Activated CD4-positive, alpha-beta T cell treated with anti-CD3 and anti-CD28 coated beads for 36 hours (primary cell): ENCODE measurements around the gene LHX4. TPM values are rescaled to one million over a fixed set of nuclear protein-coding genes. Genes with fewer than 3 reads are reported as not detected.

Source experiments
- ATAC-seq: fragments of 200-7000 bp; cut with Tn5 transposase; one replicate; pipeline ENCODE4 v1.10.0; 2021; ENCODE audit warnings: mild to moderate bottlenecking, moderate library complexity
- CTCF ChIA-PET: fragments of 350-600 bp; sonication (Branson Sonifier 250); formaldehyde crosslinking; loops from one replicate; lab custom pipeline; 2021; ENCODE audit warnings: antibody characterized with exemption; lab: Charles Lee
- POLR2A ChIA-PET: fragments of 350-600 bp; sonication (Branson Sonifier 250); formaldehyde crosslinking; loops from one replicate; lab custom pipeline; 2021; ENCODE audit warnings: antibody characterized with exemption, inconsistent platforms; lab: Charles Lee
- DNase-seq: peaks from one replicate; pipeline ENCODE4 v3.0.0-alpha.2; 2020
- H3K27ac Mint-ChIP-seq: one replicate; pipeline ENCODE4 v1.8.0; 2021; ENCODE audit warnings: mixed read lengths
- H3K27me3 Mint-ChIP-seq: one replicate; pipeline ENCODE4 v1.8.0; 2021; ENCODE audit warnings: mixed read lengths
- H3K36me3 Mint-ChIP-seq: one replicate; pipeline ENCODE4 v1.8.0; 2021; ENCODE audit warnings: low read depth, mixed read lengths
- H3K4me1 Mint-ChIP-seq: one replicate; pipeline ENCODE4 v1.8.0; 2021; ENCODE audit warnings: mixed read lengths
- H3K4me3 Mint-ChIP-seq: one replicate; pipeline ENCODE4 v1.8.0; 2021; ENCODE audit warnings: mild to moderate bottlenecking, moderate library complexity, mixed read lengths
- H3K9me3 Mint-ChIP-seq: one replicate; pipeline ENCODE4 v1.8.0; 2021; ENCODE audit warnings: low read depth, mixed read lengths
- intact Hi-C, 2 experiments: fragments of 100-400 bp; cut with DNase I in 1 of 2; cut with micrococcal nuclease in 1 of 2; formaldehyde crosslinking; loops; one replicate each; pipeline versions ENCODE4 v1.14.2 to v1.15.1; 2022 to 2024; cut with DNase I, micrococcal nuclease
- total RNA-seq, 2 experiments: library from RNA; stranded (reverse); gene quantifications; one replicate each; pipeline ENCODE4 v1.2.3, GENCODE V29; 2021

Gene LHX4
- total RNA-seq, 2 experiments from 2014 or later, result not detected

GRCh38 chr1:180228648-180229482, 1.2 kb upstream of the LHX4 start:
- no peaks in the 10 kb centered on the region for H3K9me3 Mint-ChIP-seq
- peak overlapping the region; percentile 47 for H3K4me3 Mint-ChIP-seq
- no peaks in the 10 kb centered on the region for H3K36me3 Mint-ChIP-seq
- CTCF ChIA-PET, result no interaction called here
- POLR2A ChIA-PET, result no interaction called here
- H3K27ac Mint-ChIP-seq, result no peak overlapping the region
- peaks cover 15% of the 10 kb centered on the region for H3K4me1 Mint-ChIP-seq
- intact Hi-C loops, result no loop called here
- DNase-seq (peak; percentile 36), ATAC-seq (no peak)
- H3K27me3 Mint-ChIP-seq, result peaks cover 56% of the 10 kb centered on the region

DNA sequence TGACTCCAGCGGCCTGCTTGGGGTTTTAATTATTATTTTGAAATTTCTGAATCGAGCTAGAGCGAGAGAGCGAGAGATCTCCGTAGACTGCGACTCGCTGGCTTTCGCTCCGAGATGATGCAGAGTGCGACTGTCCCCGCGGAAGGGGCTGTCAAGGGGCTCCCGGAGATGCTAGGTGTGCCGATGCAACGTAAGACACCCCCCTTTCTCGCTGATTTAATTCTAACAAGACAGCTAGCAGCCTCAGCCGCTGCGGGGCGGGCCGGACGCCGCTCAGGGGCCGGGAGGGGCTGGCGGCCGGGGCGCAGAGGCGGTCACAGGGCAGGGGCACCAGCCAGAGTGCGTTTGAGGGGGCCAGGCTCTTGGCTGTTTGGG, 339 bp downstream of the LHX4 start:
- H3K27me3 Mint-ChIP-seq, result peaks cover 58% of the 10 kb centered on the region
- intact Hi-C loops, result no loop called here
- DNase-seq, result no peak

DNA sequence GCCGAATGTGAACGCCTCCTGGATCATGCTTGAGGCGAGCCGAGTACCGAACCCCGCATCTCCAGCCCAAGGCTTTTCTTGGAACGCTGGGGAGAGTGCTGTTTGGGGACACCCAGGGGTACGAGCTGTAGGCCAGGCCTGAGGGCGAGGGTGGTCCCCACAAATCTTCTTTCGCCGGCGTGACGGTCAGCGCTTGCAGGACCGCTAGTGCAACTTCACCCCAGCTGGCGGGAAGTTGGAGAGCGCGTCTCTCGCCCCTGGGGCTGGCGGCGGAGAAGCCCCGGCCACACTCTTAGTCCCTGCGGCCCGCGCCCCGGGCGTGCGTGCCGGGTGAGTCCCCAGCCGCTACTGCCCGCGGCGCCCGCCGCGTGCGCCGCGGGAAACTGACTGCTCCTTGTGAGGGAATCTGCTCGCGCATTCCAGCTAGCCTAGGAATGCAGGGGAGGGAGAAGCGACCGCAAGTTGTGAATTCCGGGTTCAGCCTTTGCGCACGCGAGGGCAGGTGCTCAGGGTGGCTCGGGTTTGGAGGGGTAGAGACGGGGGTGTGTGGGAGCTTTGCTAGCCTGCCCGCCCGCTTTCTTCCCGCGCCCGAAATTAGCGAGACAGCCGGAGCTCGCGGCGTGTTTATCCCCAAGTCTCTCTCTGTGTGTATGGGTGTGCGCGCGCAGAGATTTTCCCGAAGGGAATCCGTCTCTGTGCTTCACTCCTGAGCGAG, 884 bp downstream of the LHX4 start:
- peaks cover 59% of the 10 kb centered on the region for H3K27me3 Mint-ChIP-seq
- no peaks in the 10 kb centered on the region for H3K36me3 Mint-ChIP-seq
- DNase-seq (peak; percentile 29), ATAC-seq (no peak)
- H3K4me3 Mint-ChIP-seq, result peak overlapping the region; percentile 62
- peaks cover 26% of the 10 kb centered on the region for H3K4me1 Mint-ChIP-seq
- H3K9me3 Mint-ChIP-seq, result no peaks in the 10 kb centered on the region
- ChIA-PET CTCF (interaction anchor here (0.6 to 1.1 kb wide), 2 partner anchors 22 to 1843 kb away, joined by 3 read pairs; no protein-coding TSS in a partner anchor), POLR2A (no interaction called here)
- intact Hi-C loops, result no loop called here
- H3K27ac Mint-ChIP-seq, result no peak overlapping the region

More for the DNA sequence above, 339 bp downstream of the LHX4 start:
- peak; percentile 19 for ATAC-seq
- Mint-ChIP-seq H3K27ac (no peak overlapping the region), H3K9me3 (no peaks in the 10 kb centered on the region), H3K36me3 (no peaks in the 10 kb centered on the region), H3K4me3 (peak overlapping the region; percentile 62), H3K4me1 (peaks cover 24% of the 10 kb centered on the region)
- ChIA-PET CTCF (no interaction called here), POLR2A (no interaction called here)

DNA sequence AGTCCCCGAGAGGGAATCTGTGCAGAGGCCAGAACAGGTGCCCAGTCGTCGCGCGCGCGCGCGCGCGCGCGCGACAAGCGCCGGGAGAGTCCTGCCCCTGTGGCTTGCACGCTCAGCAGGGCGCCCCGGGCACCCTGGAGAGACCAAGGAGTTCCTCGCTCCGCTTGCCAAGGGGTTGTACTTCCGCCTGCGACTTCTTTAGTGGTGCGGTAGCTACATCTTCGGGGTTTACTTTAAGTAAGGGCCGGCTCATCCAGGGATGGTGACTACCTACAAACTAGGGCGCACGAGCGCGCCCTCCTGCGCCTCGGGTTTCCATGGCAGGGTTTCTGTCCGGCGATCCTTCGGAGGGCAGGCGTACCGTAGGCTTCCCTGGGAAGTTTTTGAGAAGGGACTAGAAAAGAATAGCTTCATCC, 1.4 kb downstream of the LHX4 start:
- intact Hi-C loops, result no loop called here
- Mint-ChIP-seq H3K9me3 (no peaks in the 10 kb centered on the region), H3K36me3 (no peaks in the 10 kb centered on the region), H3K27me3 (peaks cover 62% of the 10 kb centered on the region), H3K27ac (no peak overlapping the region), H3K4me1 (peaks cover 30% of the 10 kb centered on the region), H3K4me3 (peak overlapping the region; percentile 62)
- ATAC-seq, result peak; percentile 33
- peak; percentile 51 for DNase-seq
- ChIA-PET POLR2A (no interaction called here), CTCF (interaction anchor here (0.6 to 1.1 kb wide), 4 partner anchors 12 to 1844 kb away, joined by 3 read pairs; no protein-coding TSS in a partner anchor)

GRCh38 chr1:180231936-180232335, 1.9 kb downstream of the LHX4 start:
- DNase-seq (peak; percentile 23), ATAC-seq (no peak)
- no peaks in the 10 kb centered on the region for H3K9me3 Mint-ChIP-seq
- ChIA-PET POLR2A (no interaction called here), CTCF (interaction anchor here (0.6 to 1.1 kb wide), 3 partner anchors 12 to 54 kb away, joined by 3 read pairs; no protein-coding TSS in a partner anchor)
- intact Hi-C loops, result no loop called here
- H3K36me3 Mint-ChIP-seq, result no peaks in the 10 kb centered on the region
- H3K27me3 Mint-ChIP-seq, result peaks cover 64% of the 10 kb centered on the region
- H3K27ac Mint-ChIP-seq, result no peak overlapping the region
- peak overlapping the region; percentile 62 for H3K4me3 Mint-ChIP-seq
- H3K4me1 Mint-ChIP-seq, result peaks cover 31% of the 10 kb centered on the region

DNA sequence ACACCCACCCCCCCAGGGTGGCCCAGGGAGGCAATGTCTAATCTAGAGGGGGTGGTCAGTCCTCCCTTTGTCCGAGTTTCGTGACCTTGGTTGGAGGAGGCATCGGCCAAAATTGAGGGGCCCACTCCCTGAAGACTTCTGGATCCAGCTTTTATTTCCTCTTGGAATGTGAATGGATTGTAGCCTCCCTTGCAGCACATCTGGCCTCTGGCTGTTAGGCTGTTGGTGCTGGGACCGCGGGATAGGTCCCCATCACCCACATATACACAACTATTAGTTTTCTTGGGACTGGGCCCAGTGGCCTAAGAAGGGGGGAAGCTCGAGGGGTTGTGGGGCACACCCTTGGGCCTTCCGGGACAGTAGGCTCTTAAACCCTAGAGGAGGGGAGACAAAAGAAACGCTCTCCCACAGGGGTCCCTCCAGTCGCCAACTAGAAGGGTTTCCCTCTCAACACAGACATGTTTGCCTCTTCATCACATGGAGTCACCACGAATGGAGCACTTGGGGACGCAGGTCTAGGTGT, 2.5 kb downstream of the LHX4 start:
- no peaks in the 10 kb centered on the region for H3K36me3 Mint-ChIP-seq
- no peaks in the 10 kb centered on the region for H3K9me3 Mint-ChIP-seq
- no peak overlapping the region for H3K27ac Mint-ChIP-seq
- POLR2A ChIA-PET, result no interaction called here
- DNase-seq (no peak), ATAC-seq (no peak)
- peaks cover 31% of the 10 kb centered on the region for H3K4me1 Mint-ChIP-seq
- intact Hi-C loops, result no loop called here
- H3K27me3 Mint-ChIP-seq, result peaks cover 69% of the 10 kb centered on the region
- CTCF ChIA-PET, result interaction anchor here (0.6 kb wide), 1 partner anchor 50 kb away, joined by 3 read pairs; no protein-coding TSS in a partner anchor
- peak overlapping the region; percentile 62 for H3K4me3 Mint-ChIP-seq

- Mint-ChIP-seq H3K36me3 (no peaks in the 10 kb centered on the region), H3K4me1 (peaks cover 33% of the 10 kb centered on the region), H3K4me3 (no peak overlapping the region), H3K27ac (no peak overlapping the region), H3K9me3 (no peaks in the 10 kb centered on the region), H3K27me3 (peaks cover 69% of the 10 kb centered on the region)
- POLR2A ChIA-PET, result no interaction called here
- CTCF ChIA-PET, result interaction anchor here (0.6 to 1.7 kb wide), 2 partner anchors 50 to 180 kb away, joined by 3 read pairs; no protein-coding TSS in a partner anchor
- ATAC-seq (no peak), DNase-seq (peak; percentile 13)
- intact Hi-C loops, result no loop called here
Measured at GRCh38 chr1:180233191-180234011, 3.3 kb downstream of the LHX4 start.

DNA sequence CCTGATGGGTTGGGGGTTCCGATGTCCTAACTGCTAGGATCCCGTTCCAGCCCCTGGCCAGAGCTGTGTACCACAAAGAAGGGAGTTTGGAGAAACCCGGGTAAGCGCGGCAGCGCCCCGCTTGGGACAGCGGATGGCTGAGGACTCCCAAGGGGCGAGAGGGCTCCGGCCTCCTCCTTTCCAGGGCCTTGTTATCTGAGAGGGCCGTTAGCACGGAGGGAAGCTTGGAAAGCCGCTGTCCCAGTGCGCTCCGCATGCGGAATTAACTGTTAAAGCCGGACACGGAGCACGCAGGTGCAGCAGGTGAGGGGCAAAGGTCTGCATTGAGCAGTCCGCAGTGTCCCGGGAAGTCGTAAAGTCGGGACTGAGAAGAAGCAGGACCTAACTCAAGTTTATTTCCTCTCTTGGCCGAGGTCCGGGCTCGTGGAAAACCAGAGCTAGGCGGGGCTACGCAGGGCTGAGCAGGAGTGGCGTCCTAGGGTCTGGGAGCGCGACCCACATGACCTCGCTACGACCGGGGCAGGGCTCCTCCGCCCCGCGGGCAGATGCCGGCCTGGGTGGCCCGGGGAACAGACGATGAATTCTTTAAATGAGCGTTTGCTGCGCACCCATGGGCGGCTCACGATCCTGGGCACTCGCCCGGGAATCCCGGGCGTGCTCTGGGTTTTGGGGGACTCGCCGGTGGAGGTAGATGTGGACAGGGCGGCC, 4.5 kb downstream of the LHX4 start:
- H3K27ac Mint-ChIP-seq, result no peak overlapping the region
- ChIA-PET CTCF (interaction anchor here (1.7 kb wide), 1 partner anchor 178 kb away, joined by 3 read pairs; no protein-coding TSS in a partner anchor), POLR2A (no interaction called here)
- no peak overlapping the region for H3K4me3 Mint-ChIP-seq
- H3K4me1 Mint-ChIP-seq, result peaks cover 29% of the 10 kb centered on the region
- H3K9me3 Mint-ChIP-seq, result no peaks in the 10 kb centered on the region
- no peaks in the 10 kb centered on the region for H3K36me3 Mint-ChIP-seq
- ATAC-seq (no peak), DNase-seq (peak; percentile 16)
- intact Hi-C loops, result no loop called here
- peaks cover 72% of the 10 kb centered on the region for H3K27me3 Mint-ChIP-seq

- Mint-ChIP-seq H3K9me3 (no peaks in the 10 kb centered on the region), H3K27ac (no peak overlapping the region), H3K4me3 (no peak overlapping the region), H3K4me1 (peaks cover 29% of the 10 kb centered on the region), H3K36me3 (no peaks in the 10 kb centered on the region), H3K27me3 (peaks cover 77% of the 10 kb centered on the region)
- POLR2A ChIA-PET, result no interaction called here
- CTCF ChIA-PET, result interaction anchor here (1.7 kb wide), 1 partner anchor 178 kb away, joined by 3 read pairs; no protein-coding TSS in a partner anchor
- intact Hi-C loops, result no loop called here
- ATAC-seq (no peak), DNase-seq (peak; percentile 14)
Measured at GRCh38 chr1:180235077-180235501, 5.0 kb downstream of the LHX4 start.

- ChIA-PET CTCF (interaction anchor here (0.7 to 1.3 kb wide), 2 partner anchors 24 to 56 kb away, joined by 3 read pairs; no protein-coding TSS in a partner anchor), POLR2A (no interaction called here)
- ATAC-seq (no peak), DNase-seq (peak; percentile 15)
- peaks cover 82% of the 10 kb centered on the region for H3K27me3 Mint-ChIP-seq
- no peak overlapping the region for H3K27ac Mint-ChIP-seq
- intact Hi-C loops, result no loop called here
- no peak overlapping the region for H3K4me3 Mint-ChIP-seq
- H3K4me1 Mint-ChIP-seq, result peaks cover 29% of the 10 kb centered on the region
- H3K9me3 Mint-ChIP-seq, result no peaks in the 10 kb centered on the region
- no peaks in the 10 kb centered on the region for H3K36me3 Mint-ChIP-seq
Measured at GRCh38 chr1:180235502-180236239, 5.6 kb downstream of the LHX4 start.
